ENCODE measurements around the gene FBN1.

The FBN1 gene

DNA sequence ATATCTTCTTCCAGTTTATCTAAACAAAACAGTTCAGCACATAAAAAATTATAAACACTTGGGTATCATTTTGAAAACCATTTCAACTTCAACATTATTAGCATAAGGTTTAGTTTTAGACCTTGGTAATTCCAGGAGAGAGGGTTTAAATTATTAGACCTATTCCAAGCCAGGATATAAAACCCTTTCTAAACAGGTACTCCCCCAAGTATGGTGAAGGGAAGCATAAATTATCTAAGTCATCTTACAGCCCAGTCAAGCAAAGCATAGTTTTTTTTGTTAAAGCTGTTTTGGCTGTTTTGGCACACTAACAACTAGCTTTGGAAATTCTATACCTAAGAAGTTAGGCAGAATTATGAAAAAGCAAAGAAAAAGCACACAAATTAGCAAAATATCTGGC is 87.3 kb downstream of the FBN1 start:
- DNase-seq (ENCODE audit: low spot score in 2 of 2): no peak
- peaks cover 4% of the 10 kb centered on the region for H3K4me1 ChIP-seq
- H3K36me3 ChIP-seq (replicated peaks): no peaks in the 10 kb centered on the region; the same call in 1 of the 2 replicates
- in situ Hi-C loops (cut with MboI; ENCODE audit: low sequenced_read_pairs): no loop called here
- no peaks in the 10 kb centered on the region for H3K27me3 ChIP-seq (ENCODE audit: low read depth)
- H3K4me3 ChIP-seq: no peak overlapping the region
- no peaks in the 10 kb centered on the region for H3K9me3 ChIP-seq

DNA sequence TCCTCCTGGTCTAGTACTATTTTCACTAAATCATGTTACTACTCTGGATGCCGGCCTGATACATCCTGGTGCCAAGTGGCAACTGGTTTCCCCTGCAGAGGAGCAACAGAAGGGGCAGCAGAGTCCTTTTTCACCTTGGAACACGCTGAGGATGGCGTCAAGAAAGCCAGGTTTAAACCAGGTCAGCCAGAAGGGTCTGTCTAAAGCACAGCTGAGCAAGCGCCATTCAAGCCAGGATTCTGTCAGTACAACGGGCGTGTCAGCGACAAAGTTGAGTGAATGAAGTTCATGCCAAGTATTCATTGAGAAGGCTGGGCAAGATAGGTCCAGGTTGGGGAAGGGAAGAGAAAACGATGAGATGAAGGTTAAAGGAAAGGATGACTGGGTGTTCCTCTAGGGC is 88.2 kb downstream of the FBN1 start:
- no peak for DNase-seq (ENCODE audit: low spot score in 2 of 2)
- Histone ChIP-seq H3K36me3 (replicated peaks) (no peaks in the 10 kb centered on the region; the same call in 1 of the 2 replicates), H3K9me3 (no peaks in the 10 kb centered on the region), H3K4me3 (no peak overlapping the region), H3K27me3 (ENCODE audit: low read depth) (no peaks in the 10 kb centered on the region), H3K4me1 (peaks cover 6% of the 10 kb centered on the region)
- in situ Hi-C loops (cut with MboI; ENCODE audit: low sequenced_read_pairs): no loop called here

DNA sequence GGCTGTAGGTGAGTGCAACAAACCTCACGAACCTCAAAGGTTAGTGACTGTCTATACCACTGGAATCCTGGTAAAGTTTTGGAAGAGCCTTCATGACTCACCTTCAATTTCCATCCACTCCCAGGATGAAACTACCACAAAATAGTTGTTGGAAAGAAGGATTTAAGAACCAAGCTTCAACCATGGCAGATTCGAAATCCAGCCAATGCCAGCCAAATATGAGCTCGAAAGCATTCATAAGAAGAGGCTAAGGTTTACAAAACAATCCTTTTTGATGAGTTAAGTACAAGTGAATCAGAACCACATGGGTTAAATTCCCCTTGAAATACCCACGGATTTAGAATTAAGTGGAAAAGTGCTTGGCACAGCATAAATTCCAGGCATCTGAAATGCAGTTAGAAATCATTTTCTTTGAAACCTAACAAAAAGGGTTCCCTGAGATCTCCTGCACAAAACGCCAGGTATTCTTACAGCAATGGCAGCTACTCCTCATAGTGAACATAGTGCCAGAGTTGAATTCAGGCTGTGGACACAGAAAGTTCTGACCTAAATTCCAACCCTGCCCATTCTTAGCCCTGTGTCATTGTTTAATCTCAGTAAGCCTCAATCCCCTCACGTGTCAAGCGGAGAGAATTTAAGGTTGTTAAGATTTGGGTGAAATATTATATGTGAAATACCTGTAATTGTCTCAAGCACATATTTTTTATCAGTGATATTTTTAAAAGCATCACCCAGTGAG is 89.2 kb downstream of the FBN1 start:
- Histone ChIP-seq H3K27me3 (ENCODE audit: low read depth) (no peaks in the 10 kb centered on the region), H3K4me3 (no peak overlapping the region), H3K4me1 (peaks cover 9% of the 10 kb centered on the region), H3K9me3 (no peaks in the 10 kb centered on the region), H3K36me3 (replicated peaks) (no peaks in the 10 kb centered on the region)
- DNase-seq (ENCODE audit: low spot score in 2 of 2): no peak
- in situ Hi-C loops (cut with MboI; ENCODE audit: low sequenced_read_pairs): no loop called here

DNA sequence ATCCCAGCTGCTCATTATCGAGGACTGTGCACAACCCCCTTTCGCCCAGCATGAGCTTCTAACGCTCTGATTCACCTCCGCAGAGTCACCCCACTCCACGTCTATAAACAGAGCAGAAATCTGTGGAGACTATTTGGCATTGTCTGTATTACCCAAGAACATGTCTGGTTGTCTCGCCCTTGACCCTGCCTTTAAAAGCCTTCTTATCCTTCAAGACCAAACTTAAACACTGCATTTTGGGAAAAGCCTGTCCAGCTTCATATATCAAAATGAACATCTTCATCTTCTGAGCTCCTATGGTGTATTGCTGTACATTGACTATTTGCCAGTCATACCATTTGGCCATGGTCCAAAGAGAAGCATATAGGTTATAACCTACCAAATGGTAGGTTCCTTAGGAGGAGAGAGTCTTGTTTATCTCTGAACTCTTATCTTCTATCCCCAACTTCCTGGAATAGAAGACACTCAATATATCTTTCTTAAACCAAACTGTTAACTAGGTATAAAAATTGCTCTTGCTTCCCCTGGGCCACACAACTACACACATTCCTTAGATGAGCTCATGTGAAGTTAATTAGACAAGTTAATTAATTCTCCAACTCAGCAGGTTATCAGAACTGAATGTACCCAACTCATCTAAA is 90.1 kb downstream of the FBN1 start:
- DNase-seq (ENCODE audit: low spot score in 2 of 2): no peak
- no peaks in the 10 kb centered on the region for H3K36me3 ChIP-seq (replicated peaks)
- no peak overlapping the region for H3K4me3 ChIP-seq
- in situ Hi-C loops (cut with MboI; ENCODE audit: low sequenced_read_pairs): no loop called here
- H3K4me1 ChIP-seq: peaks cover 16% of the 10 kb centered on the region
- H3K9me3 ChIP-seq: no peaks in the 10 kb centered on the region
- no peaks in the 10 kb centered on the region for H3K27me3 ChIP-seq (ENCODE audit: low read depth)

DNA sequence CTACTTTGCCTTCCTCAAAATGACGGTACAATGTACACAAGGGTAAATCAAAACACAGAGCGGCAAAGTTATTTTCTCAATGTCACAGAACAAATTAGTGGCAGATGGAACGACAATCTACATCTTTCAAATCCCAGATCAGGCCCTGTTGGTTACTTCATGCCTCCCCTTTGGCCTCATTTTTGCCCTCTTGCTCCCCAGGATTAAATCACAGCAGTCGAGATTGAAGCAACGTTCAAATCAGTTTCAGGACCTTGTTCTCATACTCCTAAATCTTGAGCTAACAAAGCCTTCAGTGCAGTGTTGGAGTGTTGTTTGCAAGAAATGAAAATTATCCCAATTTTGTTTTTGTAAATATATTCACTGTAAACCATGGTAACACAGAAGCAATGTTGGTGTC is 91.4 kb downstream of the FBN1 start:
- Histone ChIP-seq H3K4me3 (no peak overlapping the region), H3K36me3 (replicated peaks) (no peaks in the 10 kb centered on the region), H3K9me3 (no peaks in the 10 kb centered on the region), H3K4me1 (peaks cover 19% of the 10 kb centered on the region), H3K27me3 (ENCODE audit: low read depth) (no peaks in the 10 kb centered on the region)
- in situ Hi-C loops (cut with MboI; ENCODE audit: low sequenced_read_pairs): no loop called here
- no peak for DNase-seq (ENCODE audit: low spot score in 2 of 2)

DNA sequence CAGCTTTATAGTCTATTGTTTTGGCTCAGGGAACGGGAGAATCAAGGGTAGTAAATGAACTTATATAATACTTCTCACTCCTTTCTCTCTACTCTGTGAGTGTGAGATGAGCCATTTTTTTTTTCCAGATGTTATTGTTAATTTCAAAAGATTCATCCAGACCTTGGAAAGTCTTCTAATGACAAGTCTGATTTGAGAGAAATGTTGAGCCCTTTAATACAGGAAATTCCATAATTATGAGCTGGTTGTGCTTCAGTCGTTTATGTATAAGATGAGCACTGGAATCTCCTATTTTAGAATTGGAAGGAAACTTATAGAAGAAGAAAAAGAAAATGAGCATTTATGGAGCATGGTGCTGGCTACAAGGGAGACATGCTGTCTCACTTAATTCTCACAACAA is 92.0 kb downstream of the FBN1 start:
- no peak for DNase-seq (ENCODE audit: low spot score in 2 of 2)
- in situ Hi-C loops (cut with MboI; ENCODE audit: low sequenced_read_pairs): no loop called here
- Histone ChIP-seq H3K27me3 (ENCODE audit: low read depth) (no peaks in the 10 kb centered on the region), H3K9me3 (no peaks in the 10 kb centered on the region), H3K4me3 (no peak overlapping the region), H3K4me1 (peaks cover 25% of the 10 kb centered on the region), H3K36me3 (replicated peaks) (no peaks in the 10 kb centered on the region)

DNA sequence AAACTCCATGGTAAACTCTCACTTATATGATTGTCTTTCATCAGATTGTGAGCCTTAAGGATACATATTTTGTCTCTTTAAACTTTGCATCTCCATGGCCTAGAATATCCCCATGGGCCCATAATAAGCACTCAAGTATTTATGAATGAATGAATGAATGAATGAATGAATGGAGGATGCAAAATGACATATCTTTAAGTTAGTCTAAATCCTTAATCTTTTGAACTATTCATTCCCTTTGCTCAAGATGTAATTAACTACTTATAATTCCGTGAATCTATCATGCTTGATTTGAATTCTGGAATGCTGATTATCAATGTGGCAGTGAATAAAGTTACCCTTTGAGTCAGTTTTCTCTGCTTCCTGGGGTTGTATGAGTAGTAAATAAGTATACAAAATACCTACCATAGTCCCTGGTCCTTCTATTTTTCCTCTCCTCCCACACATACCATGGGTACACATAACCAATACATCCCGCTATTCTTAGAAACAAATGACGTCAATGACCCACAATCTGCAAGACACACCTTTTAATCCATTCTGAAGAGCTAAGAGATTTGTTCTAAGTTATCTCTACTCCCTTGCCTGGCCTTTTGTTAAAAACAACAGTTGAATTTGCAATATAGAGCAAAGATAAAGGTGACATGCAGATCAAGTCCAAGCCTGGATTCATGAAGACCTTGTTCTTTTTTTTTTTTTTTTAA is 94.5 kb downstream of the FBN1 start:
- Histone ChIP-seq H3K9me3 (no peaks in the 10 kb centered on the region), H3K4me3 (no peak overlapping the region), H3K27me3 (ENCODE audit: low read depth) (no peaks in the 10 kb centered on the region), H3K4me1 (peaks cover 30% of the 10 kb centered on the region), H3K36me3 (replicated peaks) (no peaks in the 10 kb centered on the region)
- DNase-seq (ENCODE audit: low spot score in 2 of 2): peak in 1 of 2 experiments; percentile 40
- in situ Hi-C loops (cut with MboI; ENCODE audit: low sequenced_read_pairs): no loop called here

DNA sequence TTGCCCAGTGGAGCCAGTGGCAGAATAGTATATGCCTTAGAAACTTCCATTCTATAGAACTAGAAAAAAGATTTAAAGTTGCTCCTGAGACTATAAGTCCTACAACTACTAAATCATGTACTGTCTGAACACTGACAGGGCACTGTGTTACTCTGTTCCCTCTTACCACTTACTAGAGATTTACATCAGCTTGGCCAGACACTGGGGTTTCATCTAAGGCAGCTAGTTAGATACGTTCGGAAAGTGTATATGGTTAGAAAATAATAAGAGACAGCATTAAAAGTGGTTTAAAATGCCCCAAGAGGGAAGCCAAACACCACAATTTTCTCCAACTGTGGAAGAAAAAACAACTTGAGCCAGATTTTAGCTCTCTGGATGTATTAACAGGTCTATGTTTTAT is 97.1 kb downstream of the FBN1 start:
- DNase-seq (ENCODE audit: low spot score in 2 of 2): no peak
- H3K4me1 ChIP-seq: peaks cover 28% of the 10 kb centered on the region
- H3K9me3 ChIP-seq: no peaks in the 10 kb centered on the region
- in situ Hi-C loops (cut with MboI; ENCODE audit: low sequenced_read_pairs): no loop called here
- H3K4me3 ChIP-seq: no peak overlapping the region
- H3K27me3 ChIP-seq (ENCODE audit: low read depth): no peaks in the 10 kb centered on the region
- H3K36me3 ChIP-seq (replicated peaks): no peaks in the 10 kb centered on the region

DNA sequence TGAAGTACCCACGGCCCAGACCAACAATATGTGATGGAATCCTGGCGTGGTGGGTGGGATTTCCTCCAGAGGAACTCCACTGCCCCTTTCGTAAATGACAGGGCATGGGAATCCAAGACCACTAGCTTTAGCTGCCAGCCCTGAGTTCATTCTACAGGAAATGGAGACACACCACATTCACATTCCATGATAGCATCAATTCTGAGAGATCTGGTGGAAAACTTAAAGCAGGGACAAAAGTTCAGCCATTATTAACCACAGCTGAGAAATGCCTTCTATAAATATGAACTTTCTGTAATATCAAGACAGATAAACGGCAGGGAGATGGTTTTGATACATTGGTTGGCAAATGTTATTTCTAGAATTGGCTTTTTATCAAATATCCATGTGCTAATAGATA is 98.2 kb downstream of the FBN1 start:
- in situ Hi-C loops (cut with MboI; ENCODE audit: low sequenced_read_pairs): no loop called here
- no peak for DNase-seq (ENCODE audit: low spot score in 2 of 2)
- no peaks in the 10 kb centered on the region for H3K27me3 ChIP-seq (ENCODE audit: low read depth)
- peaks cover 24% of the 10 kb centered on the region for H3K4me1 ChIP-seq
- no peaks in the 10 kb centered on the region for H3K36me3 ChIP-seq (replicated peaks)
- no peaks in the 10 kb centered on the region for H3K9me3 ChIP-seq
- H3K4me3 ChIP-seq: no peak overlapping the region

DNA sequence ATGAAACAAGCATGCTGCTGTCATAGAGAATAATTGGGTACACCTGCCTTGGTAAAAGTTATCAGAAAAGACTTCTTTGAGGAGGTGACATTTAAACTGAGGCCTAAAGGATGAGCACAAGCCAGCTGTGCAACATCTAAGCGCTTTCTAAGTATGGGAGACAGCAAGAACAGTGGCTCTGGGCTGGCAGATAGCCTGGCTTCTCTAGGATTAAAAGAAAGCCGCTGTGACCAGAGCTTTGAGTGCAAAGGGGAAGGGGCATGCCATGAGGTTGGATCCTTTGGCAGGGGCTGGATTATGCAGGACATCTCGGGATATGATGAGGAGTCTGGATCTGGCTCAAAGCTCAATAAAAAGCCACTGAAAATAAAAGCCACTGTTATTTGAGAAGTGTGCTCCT is 99.2 kb downstream of the FBN1 start:
- DNase-seq (ENCODE audit: low spot score in 2 of 2): no peak
- in situ Hi-C loops (cut with MboI; ENCODE audit: low sequenced_read_pairs): no loop called here
- H3K36me3 ChIP-seq (replicated peaks): no peaks in the 10 kb centered on the region
- H3K4me3 ChIP-seq: no peak overlapping the region
- H3K9me3 ChIP-seq: no peaks in the 10 kb centered on the region
- peaks cover 23% of the 10 kb centered on the region for H3K4me1 ChIP-seq
- H3K27me3 ChIP-seq (ENCODE audit: low read depth): no peaks in the 10 kb centered on the region

DNA sequence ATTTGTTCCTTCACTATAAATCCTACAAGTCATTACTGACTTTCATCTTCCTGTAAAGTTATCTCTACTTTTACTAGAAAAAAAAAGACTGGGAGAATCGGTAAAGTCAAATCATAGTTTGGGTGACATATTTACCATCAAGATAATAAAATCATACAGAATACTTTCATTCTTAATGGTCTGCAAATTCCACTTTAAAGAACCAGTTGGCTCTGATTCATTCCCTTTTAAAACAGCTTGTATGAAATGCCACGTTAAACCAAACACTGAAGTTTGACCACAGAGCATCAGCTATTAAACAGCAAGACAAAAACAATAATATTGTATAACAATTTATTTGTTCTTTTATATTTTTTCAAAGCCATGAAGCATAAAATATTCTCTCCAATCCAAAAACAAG is 100.7 kb downstream of the FBN1 start:
- no peak for DNase-seq (ENCODE audit: low spot score in 2 of 2)
- no peaks in the 10 kb centered on the region for H3K9me3 ChIP-seq
- no peaks in the 10 kb centered on the region for H3K36me3 ChIP-seq (replicated peaks)
- peaks cover 17% of the 10 kb centered on the region for H3K4me1 ChIP-seq
- in situ Hi-C loops (cut with MboI; ENCODE audit: low sequenced_read_pairs): no loop called here
- H3K4me3 ChIP-seq: no peak overlapping the region
- H3K27me3 ChIP-seq (ENCODE audit: low read depth): no peaks in the 10 kb centered on the region

DNA sequence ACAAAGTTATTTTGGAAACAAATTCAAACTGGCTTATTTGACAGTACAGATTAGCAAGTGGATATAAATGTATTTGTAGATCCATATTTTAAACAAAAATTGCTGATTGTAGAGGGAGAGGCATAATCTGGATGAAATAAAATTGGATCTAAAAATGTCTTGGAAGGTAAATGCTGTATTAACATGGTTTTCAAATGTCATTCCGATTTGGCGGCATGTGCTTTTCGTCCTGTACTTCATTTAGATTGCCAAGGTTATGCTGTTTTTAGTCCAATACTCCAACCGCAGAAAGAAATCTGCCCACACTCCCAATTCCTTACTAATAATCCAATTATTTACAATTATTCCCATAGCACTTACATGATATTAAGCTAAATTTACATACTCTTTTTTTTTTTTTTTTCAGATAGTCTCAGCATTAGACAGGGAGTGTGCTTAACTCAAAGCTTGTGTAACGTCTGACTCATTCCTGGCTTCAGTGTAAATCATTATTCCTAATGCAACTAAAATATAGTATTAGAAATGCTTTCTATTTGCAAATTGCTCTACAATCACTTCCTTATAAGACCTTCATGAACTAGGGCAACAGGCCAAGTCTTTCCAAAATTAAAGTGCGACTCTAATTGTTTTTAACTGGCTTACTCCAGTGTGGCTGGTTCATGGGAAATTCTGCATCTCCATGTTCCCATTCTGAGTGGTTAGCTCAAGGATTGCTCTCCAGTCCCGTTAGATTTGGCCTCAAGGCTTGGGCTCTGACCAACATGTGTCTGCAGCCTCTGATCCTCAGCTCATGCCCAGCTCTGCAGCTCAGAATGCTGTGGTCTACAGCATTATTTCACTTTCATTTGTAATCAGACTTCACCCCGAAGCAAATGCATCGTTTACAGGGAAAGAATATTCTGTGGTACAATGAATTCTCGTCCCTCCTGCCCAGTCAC is 103.9 kb downstream of the FBN1 start:
- no peaks in the 10 kb centered on the region for H3K36me3 ChIP-seq (replicated peaks)
- no peaks in the 10 kb centered on the region for H3K9me3 ChIP-seq
- DNase-seq (ENCODE audit: low spot score in 2 of 2): no peak
- in situ Hi-C loops (cut with MboI; ENCODE audit: low sequenced_read_pairs): no loop called here
- no peaks in the 10 kb centered on the region for H3K27me3 ChIP-seq (ENCODE audit: low read depth)
- 0 out of 2 replicates have a peak, but pooled peaks cover 3% of the 10 kb centered on the region for H3K4me1 ChIP-seq
- no peak overlapping the region for H3K4me3 ChIP-seq

DNA sequence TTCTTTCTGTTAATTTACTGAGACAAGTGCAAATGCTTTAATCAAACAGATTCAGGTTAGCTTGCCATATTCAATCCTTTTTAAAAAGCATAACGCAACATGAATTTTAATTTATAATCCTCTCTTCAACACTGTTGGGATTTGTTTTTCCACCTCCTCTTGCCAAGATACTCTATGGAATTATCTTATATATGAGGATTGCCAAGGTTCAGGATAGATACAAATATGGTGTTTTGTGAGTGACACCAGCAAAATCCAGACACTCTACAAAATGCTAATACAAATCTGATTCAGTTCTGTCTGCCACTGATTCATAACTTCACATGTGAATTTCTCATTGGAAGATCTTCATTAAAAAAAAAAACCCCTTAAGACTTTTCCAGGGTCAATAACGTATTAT is 104.8 kb downstream of the FBN1 start:
- H3K36me3 ChIP-seq (replicated peaks): no peaks in the 10 kb centered on the region
- 0 out of 2 replicates have a peak, but pooled peaks cover 3% of the 10 kb centered on the region for H3K4me1 ChIP-seq
- in situ Hi-C loops (cut with MboI; ENCODE audit: low sequenced_read_pairs): no loop called here
- H3K4me3 ChIP-seq: no peak overlapping the region
- no peaks in the 10 kb centered on the region for H3K27me3 ChIP-seq (ENCODE audit: low read depth)
- no peak for DNase-seq (ENCODE audit: low spot score in 2 of 2)
- H3K9me3 ChIP-seq: no peaks in the 10 kb centered on the region

All from HAP-1 (cell line).